Measurements from ENCODE around the gene SPO11. TPM values are rescaled to one million over a fixed set of nuclear protein-coding genes. Genes with fewer than 3 reads are reported as not detected.

Gene SPO11
- total and polyA plus RNA-seq, 9 of the 15 experiments (the other 6 are each of a cell fraction or from before 2014, with no cell fraction given): not detected

- WGBS (ENCODE audit: insufficient coverage, low coverage, missing lambda C conversion rate): 7% methylated on average over 53 of the region's 78 CpGs
- POLR2A ChIA-PET: interaction anchor here (0.6 to 2.1 kb wide), 18 partner anchors 8 to 133 kb away, joined by 3 to 9 read pairs (median 3); no protein-coding TSS in a partner anchor
- peaks cover 38% of the 10 kb centered on the region for H3K36me3 ChIP-seq (ENCODE audit: control insufficient read depth, insufficient read depth, low read length)
- ATAC-seq (peak; percentile 76), FAIRE-seq (peak; percentile 80), DNase-seq (ENCODE audit: extremely low read depth in 1 of 4, low spot score in 3 of 4) (peak; percentile 89 to 96 (median 92))
- peak within 1 kb of the TSS; percentile 95 for H3K27ac ChIP-seq (ENCODE audit: extremely low read depth, low read depth, low read length)
- TSS peak; percentile 98 for BruUV-seq (replicated peaks)
- peaks cover 34 to 67% of the 10 kb centered on the region in 2 experiments for H3K4me1 ChIP-seq (replicated peaks in 1 of 2; ENCODE audit: control insufficient read depth in 2 of 2, insufficient read depth in 2 of 2, low read length in 2 of 2)
- H3K79me2 ChIP-seq (ENCODE audit: control insufficient read depth, insufficient read depth, low read length): peaks cover 44% of the 10 kb centered on the region
- H2AFZ ChIP-seq (ENCODE audit: low read depth, low read length): peak within 1 kb of the TSS; percentile 92
- peak within 1 kb of the TSS; percentile 87 for H3K4me2 ChIP-seq (ENCODE audit: insufficient read depth, low read length)
- no peaks in the 10 kb centered on the region for H3K27me3 ChIP-seq (ENCODE audit: control insufficient read depth in 2 of 2, insufficient read depth in 2 of 2, low read length in 2 of 2)
- H3K9ac ChIP-seq (ENCODE audit: insufficient read depth in 1 of 2, low read depth in 2 of 2, low read length in 2 of 2): peak within 1 kb of the TSS; percentile 95 to 96
- in situ Hi-C loops (cut with MboI) (loop anchor here (25.0 kb wide), 1 partner anchor 821 kb away; no protein-coding TSS in a partner anchor), intact Hi-C loops (cut with micrococcal nuclease) (loop anchor here (2.0 to 5.0 kb wide), 2 partner anchors 20 to 61 kb away; no protein-coding TSS in a partner anchor)
- peaks cover 5% of the 10 kb centered on the region for H3K9me1 ChIP-seq (ENCODE audit: control insufficient read depth, insufficient read depth, low read length)
- H3K4me3 ChIP-seq: peak within 1 kb of the TSS; percentile 75
- no peaks in the 10 kb centered on the region for H3K9me3 ChIP-seq (replicated peaks; ENCODE audit: control insufficient read depth, insufficient read depth, low read depth, low read length)
- peaks cover 29% of the 10 kb centered on the region for H4K20me1 ChIP-seq (replicated peaks; ENCODE audit: control insufficient read depth, insufficient read depth, low read length)
- CTCF ChIA-PET (ENCODE audit: low intra/inter-chr PET ratio): interaction anchor here (0.9 kb wide), 1 partner anchor 21 kb away, joined by 3 read pairs; no protein-coding TSS in a partner anchor
- peak in 1 of 3 experiments; percentile 67 for TF ChIP-seq YY1 (IDR thresholded peaks at IDR 0.05; ENCODE audit: borderline replicate concordance in 1 of 3, control insufficient read depth in 1 of 3, extremely low read depth in 1 of 3, insufficient read depth in 3 of 3, insufficient read length in 1 of 3, insufficient replicate concordance in 2 of 3, low read depth in 1 of 3, low read length in 2 of 3)
- TF ChIP-seq BCOR (IDR thresholded peaks at IDR 0.05): no peak
- TF ChIP-seq ELK1 (CRISPR knock-in tag; IDR thresholded peaks at IDR 0.05): no peak
- peak; percentile 80 for TF ChIP-seq HCFC1 (IDR thresholded peaks at IDR 0.05; ENCODE audit: low read depth, low read length)
- 0 out of 2 replicates have a peak, but pooled peaks have one; percentile 49 for TF ChIP-seq ZFP1 (CRISPR knock-in tag; IDR thresholded peaks at IDR 0.05)
- 0 out of 2 replicates have a peak, but pooled peaks have one; percentile 33 for TF ChIP-seq THRB (CRISPR knock-in tag; conservative IDR thresholded peaks at IDR 0.05)
- TF ChIP-seq, protein P1, sequence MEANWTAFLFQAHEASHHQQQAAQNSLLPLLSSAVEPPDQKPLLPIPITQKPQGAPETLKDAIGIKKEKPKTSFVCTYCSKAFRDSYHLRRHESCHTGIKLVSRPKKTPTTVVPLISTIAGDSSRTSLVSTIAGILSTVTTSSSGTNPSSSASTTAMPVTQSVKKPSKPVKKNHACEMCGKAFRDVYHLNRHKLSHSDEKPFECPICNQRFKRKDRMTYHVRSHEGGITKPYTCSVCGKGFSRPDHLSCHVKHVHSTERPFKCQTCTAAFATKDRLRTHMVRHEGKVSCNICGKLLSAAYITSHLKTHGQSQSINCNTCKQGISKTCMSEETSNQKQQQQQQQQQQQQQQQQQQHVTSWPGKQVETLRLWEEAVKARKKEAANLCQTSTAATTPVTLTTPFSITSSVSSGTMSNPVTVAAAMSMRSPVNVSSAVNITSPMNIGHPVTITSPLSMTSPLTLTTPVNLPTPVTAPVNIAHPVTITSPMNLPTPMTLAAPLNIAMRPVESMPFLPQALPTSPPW (CRISPR knock-in tag; IDR thresholded peaks at IDR 0.05): peak; percentile 94
- TF ChIP-seq GATA2 (CRISPR knock-in tag; IDR thresholded peaks at IDR 0.05): no peak
- TF ChIP-seq ARID3B (CRISPR knock-in tag; IDR thresholded peaks at IDR 0.05; ENCODE audit: borderline replicate concordance): no peak
- TF ChIP-seq, protein P2, sequence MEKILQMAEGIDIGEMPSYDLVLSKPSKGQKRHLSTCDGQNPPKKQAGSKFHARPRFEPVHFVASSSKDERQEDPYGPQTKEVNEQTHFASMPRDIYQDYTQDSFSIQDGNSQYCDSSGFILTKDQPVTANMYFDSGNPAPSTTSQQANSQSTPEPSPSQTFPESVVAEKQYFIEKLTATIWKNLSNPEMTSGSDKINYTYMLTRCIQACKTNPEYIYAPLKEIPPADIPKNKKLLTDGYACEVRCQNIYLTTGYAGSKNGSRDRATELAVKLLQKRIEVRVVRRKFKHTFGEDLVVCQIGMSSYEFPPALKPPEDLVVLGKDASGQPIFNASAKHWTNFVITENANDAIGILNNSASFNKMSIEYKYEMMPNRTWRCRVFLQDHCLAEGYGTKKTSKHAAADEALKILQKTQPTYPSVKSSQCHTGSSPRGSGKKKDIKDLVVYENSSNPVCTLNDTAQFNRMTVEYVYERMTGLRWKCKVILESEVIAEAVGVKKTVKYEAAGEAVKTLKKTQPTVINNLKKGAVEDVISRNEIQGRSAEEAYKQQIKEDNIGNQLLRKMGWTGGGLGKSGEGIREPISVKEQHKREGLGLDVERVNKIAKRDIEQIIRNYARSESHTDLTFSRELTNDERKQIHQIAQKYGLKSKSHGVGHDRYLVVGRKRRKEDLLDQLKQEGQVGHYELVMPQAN (IDR thresholded peaks at IDR 0.05; ENCODE audit: borderline replicate concordance): no peak
- peak; percentile 61 for TF ChIP-seq SUPT5H (IDR thresholded peaks at IDR 0.05)
Observed at GRCh38 chr20:57390604-57391438, 61.2 kb downstream of the SPO11 start, which contains the start of gene RBM38. Gene RBM38 (plus strand): TSS chr20:57391396. CDS start chr20:57391582, 186 bp downstream.
